K562 (cell line): ENCODE results near the gene ADSS1. TPM values are rescaled to one million over a fixed set of nuclear protein-coding genes. Genes with fewer than 3 reads are reported as not detected.

Source experiments
- ATAC-seq: fragments of 200-7000 bp; cut with Tn5 transposase; 3 replicates; pipeline ENCODE4 v1.9.1; 2020; ENCODE audit warnings: moderate library complexity
- BruUV-seq: library from RNA; stranded (reverse); fragments of 400-500 nt; replicated peaks from 2 replicates; lab custom pipeline; 2021; lab: Mats Ljungman, UMichigan
- CTCF ChIA-PET: fragments of 300-600 bp; formaldehyde crosslinking; extraction: SDS; loops from one replicate; lab custom pipeline; 2021; ENCODE audit warnings: low intra/inter-chr PET ratio; lab: Yijun Ruan, JAX
- POLR2A ChIA-PET: fragments of 300-600, 350-650 bp; sonication (Branson Sonifier 250); formaldehyde crosslinking; extraction: SDS; loops from one replicate; lab custom pipeline; 2021; ENCODE audit warnings: antibody characterized with exemption, inconsistent platforms; lab: Yijun Ruan, JAX
- DNase-seq, 4 experiments: peaks; one replicate each; pipeline versions ENCODE4 v3.0.0 to v3.0.0-alpha.2; 2011 to 2018; ENCODE audit warnings: low spot score in 3 of 4, mixed read lengths in 3 of 4; ENCODE audit errors: extremely low read depth in 1 of 4
- FAIRE-seq: peaks from 2 replicates; lab custom pipeline; 2011; peaks lifted over from hg19 to GRCh38; lab: Jason Lieb, UNC
- H2AFZ ChIP-seq: 2 replicates; pipeline ENCODE4 v1.6.0; 2011; ENCODE audit warnings: low read depth, low read length, control low read depth, inconsistent platforms
- H3K27ac ChIP-seq: fragments of 200-600 bp; 3 replicates; pipeline ENCODE4 v1.8.0; 2011; ENCODE audit warnings: low read depth, mild to moderate bottlenecking, control low read depth, inconsistent platforms, low read length, moderate library complexity, mixed read lengths; ENCODE audit errors: extremely low read depth
- H3K27me3 ChIP-seq, 2 experiments: fragments of 300-600 bp in 1 of 2; 2 replicates in 1 of 2; 3 replicates in 1 of 2; pipeline versions ENCODE4 v1.6.0 to v1.8.0; 2011; ENCODE audit warnings: inconsistent platforms in 2 of 2, low read length in 2 of 2, mild to moderate bottlenecking in 1 of 2, mixed read lengths in 1 of 2, moderate library complexity in 1 of 2; ENCODE audit not compliant: control insufficient read depth in 2 of 2, insufficient read depth in 2 of 2
- H3K36me3 ChIP-seq: fragments of 300-600 bp; 3 replicates; pipeline ENCODE4 v1.8.0; 2011; ENCODE audit warnings: mild to moderate bottlenecking, low read length, inconsistent platforms; ENCODE audit not compliant: control insufficient read depth, insufficient read depth
- H3K4me1 ChIP-seq, 2 experiments: fragments of 200-600 bp in 1 of 2; replicated peaks in 1 of 2; 2 replicates in 1 of 2; 3 replicates in 1 of 2; pipeline versions ENCODE4 v1.5.1 to v1.8.0; 2011; ENCODE audit warnings: inconsistent platforms in 2 of 2, low read length in 2 of 2, mild to moderate bottlenecking in 1 of 2, mixed read lengths in 1 of 2, moderate library complexity in 1 of 2; ENCODE audit not compliant: control insufficient read depth in 2 of 2, insufficient read depth in 2 of 2
- H3K4me2 ChIP-seq: 2 replicates; pipeline ENCODE4 v1.6.1; 2011; ENCODE audit warnings: low read length, control low read depth, inconsistent platforms, mixed read lengths; ENCODE audit not compliant: insufficient read depth
- H3K4me3 ChIP-seq: fragments of 200-600 bp; sonication (generic), shearing (Covaris generic); 2 replicates; pipeline ENCODE4 v1.5.1; 2016; ENCODE audit warnings: control low read depth, inconsistent platforms
- H3K79me2 ChIP-seq: fragments of 200-600 bp; 3 replicates; pipeline ENCODE4 v1.8.0; 2011; ENCODE audit warnings: low read length, inconsistent platforms; ENCODE audit not compliant: control insufficient read depth, insufficient read depth
- H3K9ac ChIP-seq, 2 experiments: 2 replicates each; pipeline versions ENCODE4 v1.6.0 to v1.6.1; 2011; ENCODE audit warnings: low read depth in 2 of 2, low read length in 2 of 2, control low read depth in 1 of 2, inconsistent platforms in 1 of 2, mild to moderate bottlenecking in 1 of 2, mixed read lengths in 1 of 2; ENCODE audit not compliant: insufficient read depth in 1 of 2
- H3K9me1 ChIP-seq: one replicate; pipeline ENCODE4 v1.6.0; 2011; ENCODE audit warnings: inconsistent platforms, mild to moderate bottlenecking, low read length, moderate library complexity; ENCODE audit not compliant: control insufficient read depth, insufficient read depth
- H3K9me3 ChIP-seq: replicated peaks from 2 replicates; pipeline ENCODE4 v1.5.1; 2011; ENCODE audit warnings: low read depth, low read length, inconsistent platforms; ENCODE audit not compliant: control insufficient read depth, insufficient read depth
- H4K20me1 ChIP-seq: replicated peaks from 2 replicates; pipeline ENCODE4 v1.6.1; 2011; ENCODE audit warnings: low read length, inconsistent platforms, mixed read lengths; ENCODE audit not compliant: control insufficient read depth, insufficient read depth
- ARID4B ChIP-seq: sonication (generic); formaldehyde crosslinking; IDR thresholded peaks from 2 replicates; pipeline ENCODE4 v1.8.0; 2022; ENCODE audit warnings: mild to moderate bottlenecking, missing genetic modification reagents
- CAMTA2 ChIP-seq: fragments of 250-450 bp; sonication (Bioruptor Pico); conservative IDR thresholded peaks from 2 replicates; pipeline ENCODE4 v1.5.1; 2022
- MBD2 ChIP-seq: sonication (generic); IDR thresholded peaks from 2 replicates; pipeline ENCODE4 v1.6.1; 2016; ENCODE audit warnings: low read depth, borderline replicate concordance
- TCFL5 ChIP-seq: fragments of 250-450 bp; sonication (Bioruptor Pico); conservative IDR thresholded peaks from 2 replicates; pipeline ENCODE4 v1.6.1; 2021; ENCODE audit warnings: mild to moderate bottlenecking, moderate library complexity, matching md5 sums
- ZC3H8 ChIP-seq: fragments of 450-650 bp; IDR thresholded peaks from 2 replicates; pipeline ENCODE4 v1.6.1; 2017
- ZSCAN32 ChIP-seq: fragments of 450-650 bp; formaldehyde crosslinking; IDR thresholded peaks from 2 replicates; pipeline ENCODE4 v1.4.0; 2020; ENCODE audit warnings: mild to moderate bottlenecking, moderate library complexity
- WGBS: fragments of 100-300 bp; shearing (Covaris generic); methylation state at CpG from one replicate; pipeline ENCODE4 v1.1.6; 2016; ENCODE audit warnings: low coverage, mixed read lengths; ENCODE audit not compliant: insufficient coverage; ENCODE audit errors: missing lambda C conversion rate; 5-methylcytosine and 5-hydroxymethylcytosine counted together
- in situ Hi-C: fragments of 300-500 bp; cut with MboI; formaldehyde crosslinking; loops from 4 replicates; pipeline ENCODE4 v1.15.0; 2018; ENCODE audit warnings: inconsistent platforms, mixed read lengths
- intact Hi-C: fragments of 100-400 bp; cut with micrococcal nuclease; formaldehyde crosslinking; loops from 2 replicates; pipeline ENCODE4 v1.14.2; 2022
- polyA plus RNA-seq, 8 experiments: library from polyadenylated mRNA; depleted of rRNA in 4 of 8; stranded (reverse) in 5 of 8; unstranded in 3 of 8; fragments of >200 nt; fragmentation: Nextera tagmentation in 2 of 8; fragmentation: Illumina TruSeq in 1 of 8; extraction: Ambion mirVana in 2 of 8; extraction: Trizol in 1 of 8; gene quantifications; 2 replicates each; pipeline versions ENCODE4 v1.2.1 to v1.2.3, GENCODE V29; 2011 to 2014; ENCODE audit warnings: inconsistent platforms in 1 of 8, missing spikeins in 1 of 8
- total RNA-seq, 7 experiments: library from RNA; depleted of rRNA in 6 of 7; stranded (reverse); fragments of >200 nt in 6 of 7; fragmentation: Illumina TruSeq in 2 of 7; extraction: Trizol in 2 of 7; gene quantifications; 2 replicates each; pipeline versions ENCODE4 v1.2.1 to v1.2.3, GENCODE V29; 2011 to 2021; ENCODE audit warnings: low replicate concordance in 1 of 7

The ADSS1 gene
- total and polyA plus RNA-seq, 9 of the 15 experiments (the other 6 are each of a cell fraction or from before 2014, with no cell fraction given), result 0.53 to 5.9 (median 3.9) TPM

- Histone ChIP-seq H3K9me3 (no peaks in the 10 kb centered on the region), H4K20me1 (no peaks in the 10 kb centered on the region; the same call in 1 of the 2 replicates), H2AFZ (no peak overlapping the region), H3K4me3 (no peak overlapping the region), H3K9me1 (no peaks in the 10 kb centered on the region), H3K27me3 (no peaks in the 10 kb centered on the region), H3K4me2 (no peak overlapping the region)
- intact Hi-C loops, result no loop called here
- no peak for DNase-seq
- CTCF ChIA-PET, result no interaction called here
- TF ChIP-seq TCFL5 (CRISPR knock-in tag), result no peak
- no peak for TF ChIP-seq MBD2
- TF ChIP-seq CAMTA2, result no peak
- TF ChIP-seq ZSCAN32 (CRISPR knock-in tag), result no peak
- TF ChIP-seq ARID4B, result no peak
- TF ChIP-seq ZC3H8, result no peak
- TF ChIP-seq, all 486 proteins: peak for 0
- FAIRE-seq (no peak), ATAC-seq (no peak)
- Histone ChIP-seq H3K9ac (peak overlapping the region in 1 of 2 experiments; percentile 26; a peak in 1 of 4 replicates), H3K4me1 (peaks cover 0 to 40% of the 10 kb centered on the region in 2 experiments; a peak in 2 of 5 replicates), H3K27ac (no peak overlapping the region), H3K79me2 (no peaks in the 10 kb centered on the region; the same call in 2 of the 3 replicates), H3K36me3 (peaks cover 40% of the 10 kb centered on the region; the same call in 1 of the 3 replicates)
- in situ Hi-C loops, result no loop called here
- POLR2A ChIA-PET, result interaction anchor here (1.1 kb wide), 1 partner anchor 39 kb away, joined by 6 read pairs; no protein-coding TSS in a partner anchor
- BruUV-seq, result no TSS peak
- WGBS, result 100% methylated on average over 3 of the region's 9 CpGs
Measured at GRCh38 chr14:104784218-104784568, 60.2 kb downstream of the ADSS1 start.
